ENCODE measurements around the gene CACNA2D4.
"Not testable (repeated sequence)": the region's sequence is repeated elsewhere in the genome, so short reads cannot be mapped to it uniquely, and the experiment has no call there.

Gene CACNA2D4

DNA sequence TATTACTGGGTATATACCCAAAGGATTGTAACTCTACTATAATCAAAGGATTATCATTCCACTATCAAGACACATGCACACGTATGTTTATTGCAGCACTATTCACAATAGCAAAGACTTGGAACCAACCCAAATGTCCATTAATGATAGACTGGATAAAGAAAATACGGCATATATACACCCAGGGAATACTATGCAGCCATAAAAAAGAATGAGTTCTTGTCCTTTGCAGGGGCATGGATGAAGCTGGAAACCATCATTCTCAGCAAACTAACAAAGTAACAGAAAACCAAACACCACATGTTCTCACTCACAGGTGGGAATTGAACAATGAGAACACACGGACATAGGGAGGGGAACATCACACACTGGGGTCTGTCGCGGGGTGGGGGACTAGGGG is 27.1 kb upstream of the CACNA2D4 start:
- H3K27ac ChIP-seq (ENCODE audit: low read length); H3K4me1 ChIP-seq (ENCODE audit: insufficient read depth, low read length); H3K9me3 ChIP-seq (ENCODE audit: insufficient read depth, low read depth, low read length); H3K4me3 ChIP-seq (ENCODE audit: low read length); H3K9ac ChIP-seq (ENCODE audit: low read depth, low read length); H3K27me3 ChIP-seq (ENCODE audit: insufficient read depth, low read length): not testable (repeated sequence)
- peaks cover 39% of the 10 kb centered on the region for H3K36me3 ChIP-seq (ENCODE audit: insufficient read depth, low read depth, low read length)

DNA sequence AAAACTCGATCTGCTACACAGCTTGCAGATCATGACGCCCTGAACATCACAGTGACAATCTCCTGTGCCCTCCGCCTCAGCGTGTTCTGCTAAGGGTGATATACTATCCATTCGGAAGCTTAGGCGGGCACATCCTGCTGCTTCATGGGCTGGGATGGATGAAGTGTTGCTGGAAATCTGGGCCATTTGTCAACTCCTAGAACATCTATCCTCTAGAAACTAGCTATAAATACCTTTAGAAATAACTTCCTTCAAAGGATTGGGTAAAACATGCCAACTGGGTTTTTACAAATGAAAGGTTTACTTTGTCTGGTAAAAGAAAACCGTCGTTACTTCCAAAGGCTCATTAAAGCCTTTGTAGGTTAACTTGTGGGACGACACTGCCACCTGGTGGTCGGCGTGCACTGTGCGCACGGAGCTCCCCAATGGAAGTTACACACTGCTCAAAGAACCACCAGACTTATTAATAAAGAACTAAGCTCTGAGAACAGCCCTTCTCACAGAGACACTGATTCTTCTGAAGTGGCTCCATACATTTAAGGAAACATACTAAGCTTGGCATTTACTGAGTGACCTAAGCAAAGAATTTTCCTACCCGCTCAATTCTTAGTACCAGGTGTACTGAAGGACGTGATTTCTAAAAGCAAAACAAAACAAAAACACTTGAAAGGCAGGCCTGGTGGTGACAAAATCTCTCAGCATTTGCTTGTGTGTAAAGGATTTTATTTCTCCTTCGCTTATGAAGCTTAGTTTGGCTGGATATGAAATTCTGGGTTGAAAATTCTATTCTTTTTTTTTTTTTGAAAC is 21.6 kb upstream of the CACNA2D4 start:
- no peaks in the 10 kb centered on the region for H3K27me3 ChIP-seq (ENCODE audit: insufficient read depth, low read length)
- H3K9ac ChIP-seq (ENCODE audit: low read depth, low read length): no peak overlapping the region
- H3K4me3 ChIP-seq (ENCODE audit: low read length): no peak overlapping the region; the same call in 1 of the 2 replicates
- H3K27ac ChIP-seq (ENCODE audit: low read length): no peak overlapping the region
- no peaks in the 10 kb centered on the region for H3K9me3 ChIP-seq (ENCODE audit: insufficient read depth, low read depth, low read length)
- peaks cover 10% of the 10 kb centered on the region for H3K36me3 ChIP-seq (ENCODE audit: insufficient read depth, low read depth, low read length)
- peaks cover 4% of the 10 kb centered on the region; the same call in 1 of the 2 replicates for H3K4me1 ChIP-seq (ENCODE audit: insufficient read depth, low read length)

GRCh38 chr12:1939331-1939730 is 20.9 kb upstream of the CACNA2D4 start:
- H3K4me1 ChIP-seq (ENCODE audit: insufficient read depth, low read length): peaks cover 4% of the 10 kb centered on the region; the same call in 1 of the 2 replicates
- H3K9ac ChIP-seq (ENCODE audit: low read depth, low read length): no peak overlapping the region
- no peak overlapping the region for H3K27ac ChIP-seq (ENCODE audit: low read length)
- H3K27me3 ChIP-seq (ENCODE audit: insufficient read depth, low read length): no peaks in the 10 kb centered on the region
- H3K36me3 ChIP-seq (ENCODE audit: insufficient read depth, low read depth, low read length): peaks cover 10% of the 10 kb centered on the region
- no peaks in the 10 kb centered on the region for H3K9me3 ChIP-seq (ENCODE audit: insufficient read depth, low read depth, low read length)
- no peak overlapping the region for H3K4me3 ChIP-seq (ENCODE audit: low read length)

DNA sequence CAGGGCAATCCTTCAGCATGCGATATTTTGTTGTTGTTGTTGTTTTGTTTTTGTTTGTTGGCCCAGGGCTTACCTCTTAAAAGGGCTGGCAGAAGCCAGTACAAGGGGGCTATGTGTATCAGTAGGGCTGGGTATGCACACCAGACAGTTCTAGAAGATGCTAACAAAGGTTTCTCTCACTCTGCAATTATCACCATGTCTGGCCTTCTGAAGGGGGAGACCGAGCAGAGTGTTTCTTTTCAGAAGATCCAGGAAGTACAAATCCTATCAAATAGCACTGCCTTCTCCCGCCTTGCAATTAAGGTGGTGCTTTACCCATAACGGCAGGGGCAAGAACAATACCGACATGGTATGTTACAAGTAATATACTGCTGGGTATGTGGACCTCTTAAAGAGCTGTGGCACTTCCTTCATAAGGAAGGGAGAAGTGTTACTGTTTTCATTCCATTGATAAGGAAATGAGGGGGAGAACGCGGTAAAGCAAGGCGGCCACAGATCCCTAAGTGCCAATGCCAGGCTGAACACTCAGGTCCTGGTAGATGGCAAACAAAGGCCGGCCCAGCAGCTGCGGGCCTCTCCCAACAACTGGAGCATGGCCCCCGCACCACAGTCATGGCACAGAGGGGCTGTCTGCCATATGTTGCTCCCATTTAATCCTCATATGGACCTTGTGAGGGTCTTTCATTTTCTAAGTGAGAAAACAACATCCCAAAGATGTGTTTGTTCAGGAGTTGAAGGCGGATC is 19.2 kb upstream of the CACNA2D4 start:
- Histone ChIP-seq H3K4me1 (ENCODE audit: insufficient read depth, low read length) (peaks cover 4% of the 10 kb centered on the region; the same call in 1 of the 2 replicates), H3K9ac (ENCODE audit: low read depth, low read length) (no peak overlapping the region), H3K9me3 (ENCODE audit: insufficient read depth, low read depth, low read length) (no peaks in the 10 kb centered on the region), H3K4me3 (ENCODE audit: low read length) (no peak overlapping the region), H3K27me3 (ENCODE audit: insufficient read depth, low read length) (no peaks in the 10 kb centered on the region), H3K36me3 (ENCODE audit: insufficient read depth, low read depth, low read length) (peaks cover 10% of the 10 kb centered on the region), H3K27ac (ENCODE audit: low read length) (no peak overlapping the region)

GRCh38 chr12:1936406-1937320 is 18.2 kb upstream of the CACNA2D4 start:
- Histone ChIP-seq H3K27ac (ENCODE audit: low read length) (no peak overlapping the region), H3K36me3 (ENCODE audit: insufficient read depth, low read depth, low read length) (peaks cover 10% of the 10 kb centered on the region), H3K27me3 (ENCODE audit: insufficient read depth, low read length) (no peaks in the 10 kb centered on the region), H3K4me3 (ENCODE audit: low read length) (no peak overlapping the region), H3K4me1 (ENCODE audit: insufficient read depth, low read length) (peaks cover 4% of the 10 kb centered on the region; the same call in 1 of the 2 replicates), H3K9me3 (ENCODE audit: insufficient read depth, low read depth, low read length) (no peaks in the 10 kb centered on the region), H3K9ac (ENCODE audit: low read depth, low read length) (no peak overlapping the region)

DNA sequence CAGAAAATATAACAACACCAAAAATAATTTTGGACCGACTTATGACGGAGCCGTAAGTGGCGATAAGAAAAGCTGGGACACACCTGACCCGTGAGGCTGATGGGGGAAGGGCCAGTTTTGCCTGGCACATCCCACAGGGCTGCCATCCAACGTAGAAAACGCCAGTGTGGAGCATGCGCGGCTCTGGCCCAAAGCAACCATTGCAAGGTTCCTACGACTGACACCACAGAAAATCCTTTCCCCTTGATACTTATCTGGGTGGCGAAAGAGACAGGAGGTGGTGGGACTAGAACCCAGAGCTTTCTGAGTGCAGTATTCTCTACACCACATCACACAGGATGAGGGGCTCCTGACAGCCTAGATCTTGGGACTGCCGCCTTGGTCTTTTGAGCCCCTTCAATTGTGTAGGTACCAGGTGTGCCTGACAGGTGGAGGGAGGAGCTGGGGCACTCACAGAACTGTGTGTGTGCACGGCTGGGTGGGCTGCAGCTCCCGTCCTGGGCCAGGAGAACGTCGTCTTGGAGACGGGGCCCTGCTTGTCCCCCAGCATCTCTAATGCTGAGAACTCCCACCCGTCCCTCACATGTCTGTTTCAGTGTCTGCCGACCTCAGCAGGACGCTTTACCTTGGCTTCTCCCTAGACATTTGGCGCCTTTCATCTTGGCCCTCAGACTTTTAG is 17.4 kb upstream of the CACNA2D4 start:
- peaks cover 4% of the 10 kb centered on the region; the same call in 1 of the 2 replicates for H3K4me1 ChIP-seq (ENCODE audit: insufficient read depth, low read length)
- no peak overlapping the region for H3K27ac ChIP-seq (ENCODE audit: low read length)
- H3K27me3 ChIP-seq (ENCODE audit: insufficient read depth, low read length): no peaks in the 10 kb centered on the region
- H3K9ac ChIP-seq (ENCODE audit: low read depth, low read length): no peak overlapping the region
- no peaks in the 10 kb centered on the region for H3K9me3 ChIP-seq (ENCODE audit: insufficient read depth, low read depth, low read length)
- H3K4me3 ChIP-seq (ENCODE audit: low read length): no peak overlapping the region
- H3K36me3 ChIP-seq (ENCODE audit: insufficient read depth, low read depth, low read length): peaks cover 10% of the 10 kb centered on the region

DNA sequence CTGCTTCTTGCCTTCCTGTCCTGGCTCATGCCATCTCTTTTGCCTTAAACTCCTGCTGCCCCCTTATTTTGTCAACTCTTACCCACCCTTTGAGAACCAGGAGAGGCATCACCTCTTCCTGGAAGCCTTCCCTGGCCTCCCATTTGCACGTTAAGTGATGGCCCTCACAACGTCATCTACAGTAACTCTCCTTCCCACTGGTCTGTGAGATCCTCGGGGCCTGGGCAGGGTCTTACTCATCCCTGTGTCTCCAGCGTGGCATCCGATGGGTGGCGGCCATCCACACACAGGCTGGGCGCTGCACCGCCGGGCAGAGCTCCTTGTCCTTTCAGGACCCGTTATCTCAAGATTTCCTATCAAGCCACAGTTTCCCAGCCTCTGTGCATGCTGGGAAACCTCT is 16.8 kb upstream of the CACNA2D4 start:
- Histone ChIP-seq H3K4me3 (ENCODE audit: low read length) (no peak overlapping the region), H3K27me3 (ENCODE audit: insufficient read depth, low read length) (no peaks in the 10 kb centered on the region), H3K9me3 (ENCODE audit: insufficient read depth, low read depth, low read length) (no peaks in the 10 kb centered on the region), H3K27ac (ENCODE audit: low read length) (no peak overlapping the region), H3K4me1 (ENCODE audit: insufficient read depth, low read length) (peaks cover 4% of the 10 kb centered on the region; the same call in 1 of the 2 replicates), H3K9ac (ENCODE audit: low read depth, low read length) (no peak overlapping the region), H3K36me3 (ENCODE audit: insufficient read depth, low read depth, low read length) (peaks cover 10% of the 10 kb centered on the region)

DNA sequence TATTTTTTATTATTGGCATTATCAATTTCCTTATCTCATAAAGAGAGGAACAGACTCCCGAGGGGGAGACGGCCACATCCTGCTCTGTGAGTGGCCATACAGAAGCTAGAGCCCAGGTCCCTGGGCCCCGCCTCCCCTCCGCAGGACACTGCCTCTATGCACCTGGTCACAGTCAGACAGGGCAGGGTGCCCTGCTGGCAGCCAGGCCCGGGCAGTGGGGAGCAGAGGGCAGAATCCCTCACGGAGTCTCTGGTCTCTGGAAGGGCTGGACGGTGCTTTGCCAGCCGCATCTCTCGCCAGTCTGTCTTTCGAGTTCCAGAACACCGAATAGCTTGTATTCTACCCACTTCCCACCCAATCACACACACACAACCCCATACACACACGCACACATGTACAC is 16.4 kb upstream of the CACNA2D4 start:
- H3K4me1 ChIP-seq (ENCODE audit: insufficient read depth, low read length): peaks cover 3% of the 10 kb centered on the region; the same call in 1 of the 2 replicates
- H3K9me3 ChIP-seq (ENCODE audit: insufficient read depth, low read depth, low read length): no peaks in the 10 kb centered on the region
- peaks cover 10% of the 10 kb centered on the region for H3K36me3 ChIP-seq (ENCODE audit: insufficient read depth, low read depth, low read length)
- H3K27ac ChIP-seq (ENCODE audit: low read length): no peak overlapping the region
- no peak overlapping the region for H3K9ac ChIP-seq (ENCODE audit: low read depth, low read length)
- H3K27me3 ChIP-seq (ENCODE audit: insufficient read depth, low read length): no peaks in the 10 kb centered on the region
- no peak overlapping the region for H3K4me3 ChIP-seq (ENCODE audit: low read length)

- H3K27me3 ChIP-seq (ENCODE audit: insufficient read depth, low read length): no peaks in the 10 kb centered on the region
- H3K36me3 ChIP-seq (ENCODE audit: insufficient read depth, low read depth, low read length): peaks cover 10% of the 10 kb centered on the region
- H3K9ac ChIP-seq (ENCODE audit: low read depth, low read length): no peak overlapping the region
- H3K27ac ChIP-seq (ENCODE audit: low read length): no peak overlapping the region
- no peak overlapping the region for H3K4me3 ChIP-seq (ENCODE audit: low read length)
- no peaks in the 10 kb centered on the region for H3K4me1 ChIP-seq (ENCODE audit: insufficient read depth, low read length)
- H3K9me3 ChIP-seq (ENCODE audit: insufficient read depth, low read depth, low read length): no peaks in the 10 kb centered on the region
Observed at GRCh38 chr12:1934068-1934467, 15.6 kb upstream of the CACNA2D4 start.

DNA sequence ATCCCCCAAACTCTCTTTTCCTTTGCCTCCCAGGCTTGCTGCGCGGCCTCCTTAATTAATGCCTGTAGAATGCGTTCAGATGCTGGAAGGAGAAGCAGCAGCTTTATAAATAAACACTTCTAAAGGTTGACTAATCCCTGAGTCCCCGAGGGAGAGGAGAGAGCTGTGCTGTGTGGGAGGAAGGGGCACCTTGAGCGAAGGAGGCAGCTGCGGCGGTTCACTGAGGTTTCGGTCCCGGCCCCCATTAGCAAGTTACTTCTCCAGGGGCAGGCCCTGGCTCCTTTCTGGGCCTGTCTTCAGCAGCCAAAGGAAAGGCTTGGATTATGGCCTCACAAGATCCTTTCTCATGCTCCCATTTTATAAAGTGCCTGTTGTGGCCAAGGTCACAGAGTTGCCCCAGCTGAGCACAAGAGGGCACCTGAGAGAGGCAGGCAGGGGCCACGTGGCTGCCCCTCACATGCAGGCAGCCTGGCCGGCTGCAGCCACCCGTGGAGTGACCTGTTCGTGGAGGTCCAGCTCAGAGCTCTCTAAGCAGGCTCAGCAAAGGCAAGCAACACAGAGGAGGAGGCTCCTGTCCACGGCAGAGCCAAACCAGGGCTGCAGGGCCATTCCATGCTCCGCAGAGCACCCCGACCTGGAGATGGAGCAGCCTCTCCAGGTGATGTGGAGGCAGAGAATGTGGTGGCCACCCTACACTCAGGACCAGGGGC is 15.0 kb upstream of the CACNA2D4 start:
- Histone ChIP-seq H3K36me3 (ENCODE audit: insufficient read depth, low read depth, low read length) (peaks cover 5% of the 10 kb centered on the region), H3K4me1 (ENCODE audit: insufficient read depth, low read length) (no peaks in the 10 kb centered on the region), H3K27ac (ENCODE audit: low read length) (no peak overlapping the region), H3K4me3 (ENCODE audit: low read length) (no peak overlapping the region), H3K27me3 (ENCODE audit: insufficient read depth, low read length) (no peaks in the 10 kb centered on the region), H3K9ac (ENCODE audit: low read depth, low read length) (no peak overlapping the region), H3K9me3 (ENCODE audit: insufficient read depth, low read depth, low read length) (no peaks in the 10 kb centered on the region)
